H1 (cell line): ENCODE measurements around the gene RFX3. TPM values are rescaled to one million over a fixed set of nuclear protein-coding genes. Genes with fewer than 3 reads are reported as not detected.

Experiments used
- CTCF ChIA-PET: fragments of 300-600 bp; sonication (Branson Sonifier 250); formaldehyde crosslinking; loops from one replicate; lab custom pipeline; 2021; ENCODE audit not compliant: partially characterized antibody; lab: Charles Lee
- POLR2A ChIA-PET: fragments of 300-600 bp; sonication (Branson Sonifier 250); formaldehyde crosslinking; loops from one replicate; lab custom pipeline; 2021; ENCODE audit warnings: inconsistent platforms; ENCODE audit not compliant: partially characterized antibody; lab: Charles Lee
- DNase-seq, 2 experiments: peaks; one replicate each; pipeline versions ENCODE4 v3.0.0 to v3.0.0-alpha.2; 2010 to 2022; ENCODE audit warnings: low spot score in 2 of 2, low read depth in 1 of 2, mixed read lengths in 1 of 2
- FAIRE-seq: peaks from 2 replicates; lab custom pipeline; 2011; peaks lifted over from hg19 to GRCh38; lab: Jason Lieb, UNC
- H2AFZ ChIP-seq: 2 replicates; pipeline ENCODE4 v1.8.1; 2012; ENCODE audit warnings: low read length, inconsistent platforms
- H2AK5ac ChIP-seq: 2 replicates; pipeline ENCODE4 v1.6.1; 2013; ENCODE audit warnings: low read depth, low read length
- H2BK120ac ChIP-seq: replicated peaks from 2 replicates; pipeline ENCODE3; 2013; ENCODE audit warnings: low read depth, low read length, inconsistent platforms
- H2BK12ac ChIP-seq: 2 replicates; pipeline ENCODE4 v1.6.1; 2013; ENCODE audit warnings: low read depth, low read length
- H2BK15ac ChIP-seq: 2 replicates; pipeline ENCODE4 v1.6.1; 2013; ENCODE audit warnings: low read length
- H2BK20ac ChIP-seq: 2 replicates; pipeline ENCODE4 v1.6.1; 2013; ENCODE audit warnings: low read length
- H2BK5ac ChIP-seq: 2 replicates; pipeline ENCODE4 v1.6.1; 2013; ENCODE audit warnings: low read depth, low read length
- H3K14ac ChIP-seq: 2 replicates; pipeline ENCODE4 v1.6.1; 2013; ENCODE audit warnings: inconsistent platforms; ENCODE audit not compliant: insufficient read length
- H3K18ac ChIP-seq: 2 replicates; pipeline ENCODE4 v1.6.1; 2013; ENCODE audit warnings: low read length; ENCODE audit errors: extremely low read depth
- H3K23ac ChIP-seq: 2 replicates; pipeline ENCODE4 v1.6.1; 2013; ENCODE audit warnings: inconsistent platforms; ENCODE audit not compliant: insufficient read length
- H3K23me2 ChIP-seq: 2 replicates; pipeline ENCODE4 v1.6.1; 2013; ENCODE audit warnings: low read depth, low read length
- H3K27ac ChIP-seq: 2 replicates; pipeline ENCODE4 v1.6.1; 2011; ENCODE audit warnings: low read depth, low read length, inconsistent platforms
- H3K27me3 ChIP-seq, 4 experiments: replicated peaks in 1 of 4; 1 replicate in 1 of 4; 2 replicates in 3 of 4; pipeline versions ENCODE4 v1.6.1 to v1.8.1; 2011 to 2013; ENCODE audit warnings: low read length in 3 of 4, mild to moderate bottlenecking in 3 of 4, inconsistent platforms in 2 of 4, mixed read lengths in 2 of 4, moderate library complexity in 1 of 4; ENCODE audit not compliant: control insufficient read depth in 3 of 4, insufficient read depth in 3 of 4; ENCODE audit errors: extremely low read depth in 1 of 4
- H3K36me3 ChIP-seq, 4 experiments: 2 replicates each; pipeline versions ENCODE4 v1.6.1 to v1.8.1; 2011 to 2013; ENCODE audit warnings: mild to moderate bottlenecking in 4 of 4, low read length in 3 of 4, moderate library complexity in 2 of 4, control low read depth in 1 of 4, inconsistent platforms in 1 of 4; ENCODE audit not compliant: insufficient read depth in 4 of 4, control insufficient read depth in 2 of 4
- H3K4ac ChIP-seq: replicated peaks from 2 replicates; pipeline ENCODE3; 2013; ENCODE audit warnings: low read length, low read depth, mixed read lengths, inconsistent platforms; ENCODE audit not compliant: insufficient read length
- H3K4me1 ChIP-seq, 4 experiments: replicated peaks in 1 of 4; 1 replicate in 1 of 4; 2 replicates in 3 of 4; pipeline versions ENCODE4 v1.6.1 to v1.8.1; 2011 to 2013; ENCODE audit warnings: low read length in 3 of 4, inconsistent platforms in 2 of 4, mixed read lengths in 1 of 4; ENCODE audit not compliant: insufficient read depth in 4 of 4, control insufficient read depth in 3 of 4
- H3K4me2 ChIP-seq, 2 experiments: 2 replicates each; pipeline versions ENCODE4 v1.6.1 to v1.8.1; 2011 to 2013; ENCODE audit warnings: low read depth in 2 of 2, low read length in 2 of 2, control low read depth in 1 of 2, inconsistent platforms in 1 of 2, mild to moderate bottlenecking in 1 of 2; ENCODE audit not compliant: insufficient read depth in 1 of 2
- H3K4me3 ChIP-seq, 4 experiments: fragments of 200-600, 300-600 bp in 1 of 4; sonication (generic), shearing (Covaris generic), sonication (Bioruptor Twin) in 1 of 4; 2 replicates each; pipeline versions ENCODE4 v1.5.1 to v1.8.1; 2011 to 2016; ENCODE audit warnings: low read length in 4 of 4, low read depth in 3 of 4, control low read depth in 2 of 4, inconsistent platforms in 2 of 4, mild to moderate bottlenecking in 2 of 4, mixed read lengths in 1 of 4, moderate library complexity in 1 of 4; ENCODE audit not compliant: insufficient read depth in 2 of 4; ENCODE audit errors: extremely low read depth in 1 of 4
- H3K56ac ChIP-seq: replicated peaks from 2 replicates; pipeline ENCODE3; 2013; ENCODE audit warnings: low read depth, mild to moderate bottlenecking, mixed read lengths, low read length, inconsistent platforms; ENCODE audit not compliant: insufficient read length
- H3K79me1 ChIP-seq: 2 replicates; pipeline ENCODE4 v1.6.1; 2013; ENCODE audit warnings: low read depth, low read length, control low read depth
- H3K79me2 ChIP-seq, 2 experiments: 2 replicates each; pipeline versions ENCODE4 v1.6.1 to v1.8.1; 2012 to 2013; ENCODE audit warnings: low read length in 2 of 2, mild to moderate bottlenecking in 2 of 2, inconsistent platforms in 1 of 2; ENCODE audit not compliant: insufficient read depth in 2 of 2, control insufficient read depth in 1 of 2
- H3K9ac ChIP-seq, 4 experiments: replicated peaks in 1 of 4; 1 replicate in 1 of 4; 2 replicates in 3 of 4; pipeline versions ENCODE4 v1.6.1 to v1.8.1; 2011 to 2013; ENCODE audit warnings: low read depth in 3 of 4, low read length in 3 of 4, control low read depth in 2 of 4, mild to moderate bottlenecking in 2 of 4, moderate library complexity in 2 of 4, inconsistent platforms in 1 of 4; ENCODE audit errors: extremely low read depth in 1 of 4
- H3K9me3 ChIP-seq, 2 experiments: 2 replicates each; pipeline versions ENCODE4 v1.6.1 to v1.8.1; 2012 to 2013; ENCODE audit warnings: mild to moderate bottlenecking in 2 of 2, moderate library complexity in 2 of 2, control low read depth in 1 of 2, inconsistent platforms in 1 of 2, low read depth in 1 of 2, low read length in 1 of 2, mixed read lengths in 1 of 2; ENCODE audit not compliant: insufficient read depth in 2 of 2
- H4K20me1 ChIP-seq, 2 experiments: replicated peaks in 1 of 2; 2 replicates each; pipeline versions ENCODE3 to v1.8.1; 2011 to 2013; ENCODE audit warnings: inconsistent platforms in 2 of 2, low read length in 2 of 2, mild to moderate bottlenecking in 1 of 2; ENCODE audit not compliant: insufficient read depth in 2 of 2, control insufficient read depth in 1 of 2
- H4K5ac ChIP-seq: 2 replicates; pipeline ENCODE4 v1.6.1; 2013; ENCODE audit warnings: low read length, low read depth, mixed read lengths, inconsistent platforms; ENCODE audit not compliant: insufficient read length
- H4K8ac ChIP-seq: 2 replicates; pipeline ENCODE4 v1.8.0; 2013; ENCODE audit warnings: mild to moderate bottlenecking, moderate library complexity, low read length, inconsistent platforms; ENCODE audit not compliant: insufficient read depth; ENCODE audit errors: extremely low read depth
- H4K91ac ChIP-seq: replicated peaks from 2 replicates; pipeline ENCODE3; 2013; ENCODE audit warnings: low read length, mixed read lengths, inconsistent platforms; ENCODE audit not compliant: insufficient read length
- WGBS, 2 experiments: shearing (Covaris generic) in 1 of 2; methylation state at CpG; one replicate each; pipeline versions ENCODE4 v1.1.6 to v1.1.7; 2013 to 2015; ENCODE audit warnings: low lambda C conversion rate in 2 of 2, mixed read lengths in 2 of 2, inconsistent platforms in 1 of 2, low coverage in 1 of 2, missing lambda C conversion rate in 1 of 2; ENCODE audit not compliant: insufficient replicate concordance in 2 of 2, insufficient coverage in 1 of 2, insufficient read length in 1 of 2; ENCODE audit errors: extremely low coverage in 1 of 2, missing lambda C conversion rate in 1 of 2; 5-methylcytosine and 5-hydroxymethylcytosine counted together
- polyA plus RNA-seq, 7 experiments: library from polyadenylated mRNA; depleted of rRNA in 3 of 7; stranded (reverse) in 5 of 7; unstranded in 2 of 7; fragments of >200 nt in 5 of 7; fragments of 200-250 nt in 2 of 7; gene quantifications; 1 replicate in 5 of 7; 2 replicates in 1 of 7; 4 replicates in 1 of 7; pipeline versions ENCODE4 v1.2.1 to v1.2.3, GENCODE V29; 2011 to 2013; ENCODE audit warnings: missing spikeins in 2 of 7, mixed read lengths in 2 of 7
- total RNA-seq: library from RNA; stranded (reverse); fragmentation: NEBNext Ultra II Directional; extraction: Animal tissue kit (Norgen Biotek cat#: 25700); gene quantifications from 2 replicates; pipeline ENCODE4 v1.2.1, GENCODE V29; 2021

RFX3 gene
- total and polyA plus RNA-seq, 2 of the 8 experiments (the other 6 are each of a cell fraction or from before 2014, with no cell fraction given): 4.9 to 22.6 TPM

GRCh38 chr9:3467593-3468219 is 58.1 kb downstream of the RFX3 start:
- no peak overlapping the region for H2BK20ac ChIP-seq
- no peak overlapping the region for H2AFZ ChIP-seq
- H2BK15ac ChIP-seq: no peak overlapping the region
- no peak overlapping the region for H3K23ac ChIP-seq
- H3K79me1 ChIP-seq: no peaks in the 10 kb centered on the region
- H3K23me2 ChIP-seq: no peaks in the 10 kb centered on the region
- no peak overlapping the region for H4K8ac ChIP-seq
- no peak overlapping the region for H3K18ac ChIP-seq
- no peaks in the 10 kb centered on the region for H3K9me3 ChIP-seq
- no peak overlapping the region for H4K5ac ChIP-seq
- H2BK120ac ChIP-seq: no peak overlapping the region
- H3K4me3 ChIP-seq: no peak overlapping the region
- H2AK5ac ChIP-seq: no peak overlapping the region
- CTCF ChIA-PET: interaction anchor here (0.6 to 2.0 kb wide), 28 partner anchors 9 to 635 kb away, joined by 3 to 10 read pairs (median 3); no protein-coding TSS in a partner anchor
- peaks cover 0 to 42% of the 10 kb centered on the region in 2 experiments; a peak in 2 of 4 replicates for H3K79me2 ChIP-seq
- no peak overlapping the region for H3K56ac ChIP-seq
- H3K27ac ChIP-seq: no peak overlapping the region
- no peak overlapping the region for H3K4me2 ChIP-seq
- DNase-seq: no peak
- H3K36me3 ChIP-seq: no peaks in the 10 kb centered on the region
- no peak overlapping the region for H4K91ac ChIP-seq
- no peaks in the 10 kb centered on the region for H3K27me3 ChIP-seq
- no peak overlapping the region for H3K9ac ChIP-seq
- FAIRE-seq: peak; percentile 89
- H3K4ac ChIP-seq: no peak overlapping the region
- H2BK12ac ChIP-seq: no peak overlapping the region
- H3K14ac ChIP-seq: no peak overlapping the region
- H4K20me1 ChIP-seq: no peaks in the 10 kb centered on the region
- 65% methylated on average over 4 of the region's 4 CpGs; no CpG with 5 or more reads in 1 of the 2 experiments for WGBS, 2 experiments
- H2BK5ac ChIP-seq: no peak overlapping the region
- POLR2A ChIA-PET: interaction anchor here (0.6 to 0.8 kb wide), 2 partner anchors 59 to 228 kb away, joined by 3 to 4 read pairs; no protein-coding TSS in a partner anchor
- peaks cover 0 to 6% (median 1%) of the 10 kb centered on the region in 4 experiments; a peak in 4 of 7 replicates for H3K4me1 ChIP-seq
